Lung (tissue), 13 donors: Measurements from ENCODE around the gene TRPC4AP. TPM values are rescaled to one million over a fixed set of nuclear protein-coding genes. Genes with fewer than 3 reads are reported as not detected.

Source experiments
- ATAC-seq: fragments of 200-7000 bp; cut with Tn5 transposase; one replicate; pipeline ENCODE4 v1.9.1; 2020; ENCODE audit warnings: moderate number of reproducible peaks; ENCODE audit not compliant: insufficient read depth, low FRiP score
- DNase-seq, 3 donors: peaks; one replicate each; pipeline ENCODE4 v3.0.0-alpha.2; 2013 to 2017
- H3K27ac ChIP-seq, 2 donors: one replicate each; pipeline ENCODE4 v1.5.1; 2013; ENCODE audit warnings: mild to moderate bottlenecking in 2 of 2, moderate library complexity in 2 of 2, control low read depth in 1 of 2, inconsistent platforms in 1 of 2, low read depth in 1 of 2, low read length in 1 of 2
- H3K27me3 ChIP-seq, 3 donors: one replicate each; pipeline ENCODE4 v1.5.1; 2013; ENCODE audit warnings: low read length in 2 of 3; ENCODE audit not compliant: control insufficient read depth in 3 of 3, insufficient read depth in 3 of 3
- H3K36me3 ChIP-seq, 4 donors: one replicate each; pipeline ENCODE4 v1.5.1; 2013; ENCODE audit warnings: low read length in 4 of 4, mild to moderate bottlenecking in 1 of 4, moderate library complexity in 1 of 4; ENCODE audit not compliant: control insufficient read depth in 4 of 4, insufficient read depth in 4 of 4
- H3K4me1 ChIP-seq, 5 donors: one replicate each; pipeline ENCODE4 v1.5.1; 2013; ENCODE audit warnings: low read length in 5 of 5, mild to moderate bottlenecking in 2 of 5, moderate library complexity in 1 of 5; ENCODE audit not compliant: control insufficient read depth in 5 of 5, insufficient read depth in 5 of 5
- H3K4me3 ChIP-seq: one replicate; pipeline ENCODE4 v1.5.1; 2013; ENCODE audit warnings: mild to moderate bottlenecking, control low read depth, moderate library complexity
- H3K9ac ChIP-seq, 2 donors: one replicate each; pipeline ENCODE4 v1.5.1; 2013; ENCODE audit warnings: low read length in 2 of 2, control low read depth in 1 of 2; ENCODE audit not compliant: insufficient read depth in 1 of 2
- H3K9me3 ChIP-seq, 4 donors: one replicate each; pipeline ENCODE4 v1.5.1; 2013; ENCODE audit warnings: low read length in 3 of 4, mild to moderate bottlenecking in 1 of 4, moderate library complexity in 1 of 4; ENCODE audit not compliant: control insufficient read depth in 4 of 4, insufficient read depth in 3 of 4
- CTCF ChIP-seq: IDR thresholded peaks from 2 replicates; pipeline ENCODE4 v1.5.1; 2012; ENCODE audit warnings: mild to moderate bottlenecking; ENCODE audit errors: control extremely low read depth, extremely low read depth
- WGBS, 2 donors: extraction: QIAGEN DNeasy Blood & Tissue Kit; methylation state at CpG; one replicate each; pipeline ENCODE4 v1.1.7; 2013; 5-methylcytosine and 5-hydroxymethylcytosine counted together
- polyA plus RNA-seq, 2 donors: library from polyadenylated mRNA; stranded (reverse); fragments of 200-250 nt; gene quantifications; one replicate each; pipeline ENCODE4 v1.2.1, GENCODE V29; 2013
- small RNA-seq: library from RNA; depleted of rRNA; stranded (forward); fragments of <200 nt; gene quantifications from one replicate; pipeline ENCODE3, GENCODE V24; 2014; ENCODE audit warnings: low replicate concordance
- total RNA-seq, 2 donors: library from RNA; depleted of rRNA in 1 of 2; stranded (reverse); fragments of >200 nt in 1 of 2; gene quantifications; one replicate each; pipeline ENCODE4 v1.2.1, GENCODE V29; 2014 to 2021
- donor health status: control.
- donor health status: control.
- donor health status: Bipolar disorder and iron deficiency.
- donor health status: healthy.
- donor health status: DM: yes; HTN: yes; CAD: no.

The TRPC4AP gene
- total and polyA plus RNA-seq, 4 donors = 37.6 to 62.5 (median 50.2) TPM

- Histone ChIP-seq H3K27me3 (no peaks in the 10 kb centered on the region), H3K9me3 (no peaks in the 10 kb centered on the region), H3K27ac (peak overlapping the region in 1 of 2 donors; percentile 77), H3K4me1 (peaks cover 0 to 10% (median 2%) of the 10 kb centered on the region in 5 donors), H3K9ac (no peak overlapping the region), H3K4me3 (no peak overlapping the region), H3K36me3 (peaks cover 0 to 8% (median under 1%) of the 10 kb centered on the region in 4 donors)
- no peak for TF ChIP-seq CTCF
- 94 to 95% methylated on average over 7 of the region's 7 CpGs for WGBS, 2 donors
- no peak for DNase-seq
- no peak for ATAC-seq
These were observed 138.6 kb downstream of the TRPC4AP start for GRCh38 chr20:34953960-34954359.

- Histone ChIP-seq H3K27ac (peak overlapping the region in 1 of 2 donors; percentile 77), H3K4me1 (peaks cover 0 to 10% (median 2%) of the 10 kb centered on the region in 5 donors), H3K27me3 (no peaks in the 10 kb centered on the region), H3K9ac (no peak overlapping the region), H3K36me3 (peaks cover 0 to 11% (median under 1%) of the 10 kb centered on the region in 4 donors), H3K9me3 (no peaks in the 10 kb centered on the region), H3K4me3 (no peak overlapping the region)
- ATAC-seq (no peak), DNase-seq (no peak)
- no peak for TF ChIP-seq CTCF
- WGBS, 2 donors = 87 to 91% methylated on average over 5 of the region's 5 CpGs
These were observed 139.9 kb downstream of the TRPC4AP start for GRCh38 chr20:34952671-34953070.

Small RNA genes lying within 50 kb of the gene (small RNA-seq; reads per million reads assigned to genes)
- 0.73 reads per million, percentile 74 among the genes with 10 or more reads in this experiment for gene MIR499A
- not detected for gene RF00275
- gene RNU6-407P = not detected

Other genes with a start within 250 kb of the TRPC4AP start
- gene GGT7, start 220.0 kb downstream of the TRPC4AP start, total RNA-seq = 10 to 100 TPM; 14.6 to 22.7 TPM
- 10 to 100 TPM in 1 of 2 donors, 1 to 10 TPM in 1; 9.4 to 10.4 TPM for gene GGT7, start 220.0 kb downstream of the TRPC4AP start, polyA plus RNA-seq
- gene ACSS2, start 216.2 kb downstream of the TRPC4AP start, total RNA-seq = 100 to 1,000 TPM; 168 to 300 TPM
- 100 to 1,000 TPM in 1 of 2 donors, 10 to 100 TPM in 1; 69.7 to 154 TPM for gene ACSS2, start 216.2 kb downstream of the TRPC4AP start, polyA plus RNA-seq
- gene GSS, start 137.0 kb downstream of the TRPC4AP start, total RNA-seq = 10 to 100 TPM; 32.6 to 52.7 TPM
- 10 to 100 TPM; 43.7 to 52.2 TPM for gene GSS, start 137.0 kb downstream of the TRPC4AP start, polyA plus RNA-seq
- gene MYH7B, start 136.9 kb downstream of the TRPC4AP start, total RNA-seq = under 1 TPM; 0.55 to 0.63 TPM
- gene MYH7B, start 136.9 kb downstream of the TRPC4AP start, polyA plus RNA-seq = under 1 TPM; 0.21 to 0.89 TPM
- 10 to 100 TPM; 25.8 to 51.6 TPM for gene EDEM2, start 54.5 kb upstream of the TRPC4AP start, total RNA-seq
- 10 to 100 TPM; 19.4 to 42.6 TPM for gene EDEM2, start 54.5 kb upstream of the TRPC4AP start, polyA plus RNA-seq
- 10 to 100 TPM; 22.5 to 26.2 TPM for gene PROCR, start 79.3 kb upstream of the TRPC4AP start, total RNA-seq
- 10 to 100 TPM; 14.4 to 31.0 TPM for gene PROCR, start 79.3 kb upstream of the TRPC4AP start, polyA plus RNA-seq
- gene MMP24, start 133.9 kb upstream of the TRPC4AP start, total RNA-seq = 10 to 100 TPM in 1 of 2 donors, 1 to 10 TPM in 1; 2.3 to 10.1 TPM
- gene MMP24, start 133.9 kb upstream of the TRPC4AP start, polyA plus RNA-seq = 1 to 10 TPM; 4.1 to 9.3 TPM
- gene MMP24OS, start 185.3 kb upstream of the TRPC4AP start, total RNA-seq = 100 to 1,000 TPM in 1 of 2 donors, 10 to 100 TPM in 1; 32.1 to 117 TPM
- gene MMP24OS, start 185.3 kb upstream of the TRPC4AP start, polyA plus RNA-seq = 100 to 1,000 TPM in 1 of 2 donors, 10 to 100 TPM in 1; 27.8 to 106 TPM
- 100 to 1,000 TPM in 1 of 2 donors, 10 to 100 TPM in 1; 47.8 to 119 TPM for gene EIF6, start 192.0 kb upstream of the TRPC4AP start, total RNA-seq
- gene EIF6, start 192.0 kb upstream of the TRPC4AP start, polyA plus RNA-seq = 100 to 1,000 TPM; 118 to 191 TPM
- not detected for gene FAM83C, start 199.6 kb upstream of the TRPC4AP start, total RNA-seq
- gene FAM83C, start 199.6 kb upstream of the TRPC4AP start, polyA plus RNA-seq = not detected